ENCODE measurements around the gene VWA3B. TPM values are rescaled to one million over a fixed set of nuclear protein-coding genes. Genes with fewer than 3 reads are reported as not detected.

VWA3B gene
- total and polyA plus RNA-seq, 2 experiments from 2014 or later = 0.80 TPM; not detected in 1

DNA sequence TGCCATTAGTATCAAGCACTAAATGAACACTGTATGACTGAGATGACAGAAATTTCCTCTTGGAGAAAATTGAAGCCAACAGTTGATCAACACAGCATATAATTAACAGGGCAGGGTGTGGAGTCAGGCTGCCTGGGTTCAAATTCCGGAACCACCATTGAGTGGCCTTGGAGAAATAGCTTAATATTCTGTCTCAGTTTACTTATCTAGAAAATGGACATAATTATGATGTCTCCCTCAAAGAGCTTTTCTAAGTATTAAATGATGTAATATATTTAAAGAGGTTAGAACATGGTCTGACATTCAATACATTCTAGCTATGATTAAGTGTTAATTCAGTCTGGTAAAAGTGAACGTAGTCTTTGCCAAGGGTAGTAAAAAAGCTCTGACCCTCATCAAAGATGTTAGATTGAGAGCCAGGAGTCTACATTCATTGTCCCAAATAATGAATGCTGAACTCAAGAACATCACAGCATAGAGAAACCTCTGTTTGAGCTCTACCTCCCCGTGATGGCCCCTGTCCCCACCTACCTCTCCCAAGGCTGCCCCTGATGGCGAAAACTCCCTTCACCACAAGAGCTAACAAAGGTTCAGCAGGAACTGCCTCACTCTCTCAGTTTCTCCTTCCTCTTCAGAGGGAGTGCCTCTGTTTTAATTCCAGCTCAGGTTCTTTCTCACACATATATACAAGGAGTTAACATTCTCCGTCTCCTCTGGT is 2.7 kb upstream of the VWA3B start:
- no peaks in the 10 kb centered on the region for H3K79me2 ChIP-seq
- no peaks in the 10 kb centered on the region for H3K9me3 ChIP-seq (ENCODE audit: low read depth)
- no peak for TF ChIP-seq EZH2phosphoT487 (IDR thresholded peaks at IDR 0.05; ENCODE audit: low read depth, severe bottlenecking, unreplicated experiment)
- TF ChIP-seq, protein P1, sequence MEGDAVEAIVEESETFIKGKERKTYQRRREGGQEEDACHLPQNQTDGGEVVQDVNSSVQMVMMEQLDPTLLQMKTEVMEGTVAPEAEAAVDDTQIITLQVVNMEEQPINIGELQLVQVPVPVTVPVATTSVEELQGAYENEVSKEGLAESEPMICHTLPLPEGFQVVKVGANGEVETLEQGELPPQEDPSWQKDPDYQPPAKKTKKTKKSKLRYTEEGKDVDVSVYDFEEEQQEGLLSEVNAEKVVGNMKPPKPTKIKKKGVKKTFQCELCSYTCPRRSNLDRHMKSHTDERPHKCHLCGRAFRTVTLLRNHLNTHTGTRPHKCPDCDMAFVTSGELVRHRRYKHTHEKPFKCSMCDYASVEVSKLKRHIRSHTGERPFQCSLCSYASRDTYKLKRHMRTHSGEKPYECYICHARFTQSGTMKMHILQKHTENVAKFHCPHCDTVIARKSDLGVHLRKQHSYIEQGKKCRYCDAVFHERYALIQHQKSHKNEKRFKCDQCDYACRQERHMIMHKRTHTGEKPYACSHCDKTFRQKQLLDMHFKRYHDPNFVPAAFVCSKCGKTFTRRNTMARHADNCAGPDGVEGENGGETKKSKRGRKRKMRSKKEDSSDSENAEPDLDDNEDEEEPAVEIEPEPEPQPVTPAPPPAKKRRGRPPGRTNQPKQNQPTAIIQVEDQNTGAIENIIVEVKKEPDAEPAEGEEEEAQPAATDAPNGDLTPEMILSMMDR (IDR thresholded peaks at IDR 0.05; ENCODE audit: poor library complexity) = no peak
- no peak for TF ChIP-seq EZH2 (IDR thresholded peaks at IDR 0.05; ENCODE audit: borderline replicate concordance)
- H3K9me2 ChIP-seq (replicated peaks; ENCODE audit: insufficient read depth) = no peaks in the 10 kb centered on the region
- no peak overlapping the region for H2AFZ ChIP-seq
- no peak overlapping the region for H3K4me3 ChIP-seq
- WGBS (ENCODE audit: low lambda C conversion rate, missing lambda C conversion rate) = 80% methylated on average over 5 of the region's 5 CpGs
- no peaks in the 10 kb centered on the region for H3K27me3 ChIP-seq
- DNase-seq (ENCODE audit: low spot score) = no peak
- H3K4me1 ChIP-seq (ENCODE audit: insufficient read depth) = peaks cover 4% of the 10 kb centered on the region
- no peak overlapping the region for H3K4me2 ChIP-seq
- no peak overlapping the region for H3K27ac ChIP-seq
- no peaks in the 10 kb centered on the region for H3K36me3 ChIP-seq (replicated peaks; ENCODE audit: insufficient read depth, low read depth)
- no peaks in the 10 kb centered on the region for H4K20me1 ChIP-seq (ENCODE audit: insufficient read depth, poor library complexity, severe bottlenecking)

- TF ChIP-seq EZH2 (IDR thresholded peaks at IDR 0.05; ENCODE audit: borderline replicate concordance) (no peak), EZH2phosphoT487 (IDR thresholded peaks at IDR 0.05; ENCODE audit: low read depth, severe bottlenecking, unreplicated experiment) (no peak)
- TF ChIP-seq, protein P1 (IDR thresholded peaks at IDR 0.05; ENCODE audit: poor library complexity) = no peak
- H3K9me3 ChIP-seq (ENCODE audit: low read depth) = no peaks in the 10 kb centered on the region
- H3K36me3 ChIP-seq (replicated peaks; ENCODE audit: insufficient read depth, low read depth) = no peaks in the 10 kb centered on the region
- 77% methylated on average over 3 of the region's 3 CpGs for WGBS (ENCODE audit: low lambda C conversion rate, missing lambda C conversion rate)
- no peak overlapping the region for H2AFZ ChIP-seq
- no peak overlapping the region for H3K4me2 ChIP-seq
- H3K4me1 ChIP-seq (ENCODE audit: insufficient read depth) = peaks cover 4% of the 10 kb centered on the region
- H3K79me2 ChIP-seq = no peaks in the 10 kb centered on the region
- no peak for DNase-seq (ENCODE audit: low spot score)
- H3K4me3 ChIP-seq = no peak overlapping the region
- H3K27ac ChIP-seq = no peak overlapping the region
- no peaks in the 10 kb centered on the region for H4K20me1 ChIP-seq (ENCODE audit: insufficient read depth, poor library complexity, severe bottlenecking)
- H3K9me2 ChIP-seq (replicated peaks; ENCODE audit: insufficient read depth) = no peaks in the 10 kb centered on the region
- peaks cover 2% of the 10 kb centered on the region for H3K27me3 ChIP-seq
Observed at GRCh38 chr2:98084869-98085238, 2.1 kb upstream of the VWA3B start.

GRCh38 chr2:98085649-98086048 is 1.3 kb upstream of the VWA3B start:
- Histone ChIP-seq H3K4me2 (no peak overlapping the region), H3K9me3 (ENCODE audit: low read depth) (no peaks in the 10 kb centered on the region), H3K79me2 (no peaks in the 10 kb centered on the region), H3K9me2 (replicated peaks; ENCODE audit: insufficient read depth) (no peaks in the 10 kb centered on the region), H3K27me3 (peaks cover 3% of the 10 kb centered on the region), H2AFZ (no peak overlapping the region), H3K4me3 (no peak overlapping the region), H3K27ac (no peak overlapping the region), H3K4me1 (ENCODE audit: insufficient read depth) (peaks cover 4% of the 10 kb centered on the region), H3K36me3 (replicated peaks; ENCODE audit: insufficient read depth, low read depth) (no peaks in the 10 kb centered on the region), H4K20me1 (ENCODE audit: insufficient read depth, poor library complexity, severe bottlenecking) (no peaks in the 10 kb centered on the region)
- no peak for DNase-seq (ENCODE audit: low spot score)
- 77% methylated on average over 5 of the region's 5 CpGs for WGBS (ENCODE audit: low lambda C conversion rate, missing lambda C conversion rate)
- TF ChIP-seq EZH2 (IDR thresholded peaks at IDR 0.05; ENCODE audit: borderline replicate concordance) (no peak), EZH2phosphoT487 (IDR thresholded peaks at IDR 0.05; ENCODE audit: low read depth, severe bottlenecking, unreplicated experiment) (no peak)
- TF ChIP-seq, protein P1 (IDR thresholded peaks at IDR 0.05; ENCODE audit: poor library complexity) = no peak
